ENCODE results near the gene CXCL14. TPM values are rescaled to one million over a fixed set of nuclear protein-coding genes. Genes with fewer than 3 reads are reported as not detected.

CXCL14 gene
- total RNA-seq, 1 experiment from 2014 or later, result not detected

DNA sequence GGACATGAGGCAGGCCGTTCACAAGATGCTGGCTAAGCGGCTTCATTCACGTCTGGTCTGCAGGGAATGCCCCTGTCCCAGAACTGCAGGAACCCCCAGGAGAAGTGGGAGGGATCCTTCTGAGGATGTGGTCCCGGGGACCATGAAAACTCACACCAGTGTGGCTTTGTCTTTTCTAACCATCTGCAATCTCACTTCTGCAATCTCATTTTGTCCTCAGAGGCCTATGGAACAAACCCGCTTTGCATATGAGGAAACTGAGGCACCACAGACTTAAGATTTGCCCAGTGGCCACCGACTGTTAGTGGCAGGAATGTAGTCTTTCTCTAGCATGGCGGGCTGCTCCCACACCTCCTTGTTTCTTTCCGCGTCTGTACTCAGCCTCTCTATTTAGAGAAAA, 6.9 kb downstream of the CXCL14 start:
- no peaks in the 10 kb centered on the region for H3K36me3 ChIP-seq (ENCODE audit: insufficient read depth, low read length, poor library complexity, severe bottlenecking)
- intact Hi-C loops (cut with micrococcal nuclease; ENCODE audit: unreplicated experiment), result no loop called here
- H3K27me3 ChIP-seq (replicated peaks; ENCODE audit: insufficient read depth, low read depth, low read length, poor library complexity), result peaks cover 4% of the 10 kb centered on the region
- no peaks in the 10 kb centered on the region for H3K4me1 ChIP-seq (ENCODE audit: insufficient read depth, low read length, poor library complexity, severe bottlenecking)
- ChIA-PET CTCF (no interaction called here), POLR2A (ENCODE audit: low non-redundant PET) (no interaction called here)
- TF ChIP-seq, protein P1, sequence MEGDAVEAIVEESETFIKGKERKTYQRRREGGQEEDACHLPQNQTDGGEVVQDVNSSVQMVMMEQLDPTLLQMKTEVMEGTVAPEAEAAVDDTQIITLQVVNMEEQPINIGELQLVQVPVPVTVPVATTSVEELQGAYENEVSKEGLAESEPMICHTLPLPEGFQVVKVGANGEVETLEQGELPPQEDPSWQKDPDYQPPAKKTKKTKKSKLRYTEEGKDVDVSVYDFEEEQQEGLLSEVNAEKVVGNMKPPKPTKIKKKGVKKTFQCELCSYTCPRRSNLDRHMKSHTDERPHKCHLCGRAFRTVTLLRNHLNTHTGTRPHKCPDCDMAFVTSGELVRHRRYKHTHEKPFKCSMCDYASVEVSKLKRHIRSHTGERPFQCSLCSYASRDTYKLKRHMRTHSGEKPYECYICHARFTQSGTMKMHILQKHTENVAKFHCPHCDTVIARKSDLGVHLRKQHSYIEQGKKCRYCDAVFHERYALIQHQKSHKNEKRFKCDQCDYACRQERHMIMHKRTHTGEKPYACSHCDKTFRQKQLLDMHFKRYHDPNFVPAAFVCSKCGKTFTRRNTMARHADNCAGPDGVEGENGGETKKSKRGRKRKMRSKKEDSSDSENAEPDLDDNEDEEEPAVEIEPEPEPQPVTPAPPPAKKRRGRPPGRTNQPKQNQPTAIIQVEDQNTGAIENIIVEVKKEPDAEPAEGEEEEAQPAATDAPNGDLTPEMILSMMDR (conservative IDR thresholded peaks at IDR 0.05; ENCODE audit: low read depth, low read length), result no peak
- TF ChIP-seq EZH2 (IDR thresholded peaks at IDR 0.05; ENCODE audit: borderline replicate concordance, low read depth, low read length, poor library complexity, severe bottlenecking), result no peak
- H3K27ac ChIP-seq (ENCODE audit: low read depth, low read length, poor library complexity, severe bottlenecking), result no peak overlapping the region
- H3K9me3 ChIP-seq (ENCODE audit: low read depth, low read length, poor library complexity, severe bottlenecking), result no peaks in the 10 kb centered on the region
- no TSS peak for BruUV-seq (replicated peaks)
- H3K4me3 ChIP-seq (ENCODE audit: low read depth, low read length, poor library complexity, severe bottlenecking), result no peak overlapping the region
- DNase-seq (ENCODE audit: low spot score), result no peak

DNA sequence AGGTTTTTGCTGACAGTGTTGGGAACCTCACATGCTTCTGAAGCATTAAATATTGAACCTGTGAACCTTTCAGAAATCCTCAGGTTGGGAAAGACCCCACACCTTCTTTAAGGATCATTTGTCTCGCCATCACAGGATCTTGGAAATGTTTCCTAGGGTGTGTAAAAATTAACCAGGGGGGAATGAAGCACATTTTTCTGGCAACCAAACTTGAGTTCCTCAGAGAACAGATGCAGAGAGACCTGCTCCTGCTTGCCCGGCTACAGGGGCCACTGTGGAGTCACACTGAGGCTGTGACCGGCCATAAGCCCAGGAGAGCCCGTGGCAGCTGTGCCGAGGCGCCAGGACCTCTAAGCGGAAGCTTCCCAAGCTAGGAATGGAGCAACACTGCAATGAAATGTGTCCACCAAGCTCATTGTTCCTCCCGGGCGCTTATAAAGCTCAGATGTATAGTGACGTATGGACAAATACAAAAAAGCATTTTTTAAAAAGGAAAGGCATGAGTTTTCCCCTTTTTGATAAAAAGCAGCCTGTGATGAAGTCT, 7.7 kb downstream of the CXCL14 start:
- POLR2A ChIA-PET (ENCODE audit: low non-redundant PET), result no interaction called here
- intact Hi-C loops (cut with micrococcal nuclease; ENCODE audit: unreplicated experiment), result no loop called here
- Histone ChIP-seq H3K27me3 (replicated peaks; ENCODE audit: insufficient read depth, low read depth, low read length, poor library complexity) (peaks cover 4% of the 10 kb centered on the region), H3K4me3 (ENCODE audit: low read depth, low read length, poor library complexity, severe bottlenecking) (no peak overlapping the region), H3K9me3 (ENCODE audit: low read depth, low read length, poor library complexity, severe bottlenecking) (no peaks in the 10 kb centered on the region), H3K27ac (ENCODE audit: low read depth, low read length, poor library complexity, severe bottlenecking) (no peak overlapping the region), H3K36me3 (ENCODE audit: insufficient read depth, low read length, poor library complexity, severe bottlenecking) (no peaks in the 10 kb centered on the region), H3K4me1 (ENCODE audit: insufficient read depth, low read length, poor library complexity, severe bottlenecking) (no peaks in the 10 kb centered on the region)
- no TSS peak for BruUV-seq (replicated peaks)
- TF ChIP-seq, protein P1 (conservative IDR thresholded peaks at IDR 0.05; ENCODE audit: low read depth, low read length), result no peak
- TF ChIP-seq EZH2 (IDR thresholded peaks at IDR 0.05; ENCODE audit: borderline replicate concordance, low read depth, low read length, poor library complexity, severe bottlenecking), result no peak
- CTCF ChIA-PET, result interaction anchor here (0.5 kb wide), 1 partner anchor 877 kb away, joined by 9 read pairs; no protein-coding TSS in a partner anchor
- no peak for DNase-seq (ENCODE audit: low spot score)

DNA sequence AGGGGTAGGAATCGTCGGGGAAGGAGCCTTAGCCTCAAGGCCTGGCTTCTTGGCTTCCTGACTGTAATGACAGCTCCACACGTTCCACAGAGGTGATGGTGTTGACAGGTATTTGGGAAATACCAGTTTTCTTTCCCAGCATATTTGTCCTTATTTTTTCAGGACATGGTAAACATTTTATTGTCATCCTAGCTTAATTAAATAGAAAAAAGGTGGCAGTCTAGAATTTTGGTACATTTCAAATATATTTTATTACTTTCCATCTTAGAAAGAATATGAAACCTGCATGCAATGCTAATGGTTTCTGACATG, 8.4 kb downstream of the CXCL14 start:
- no peak overlapping the region for H3K27ac ChIP-seq (ENCODE audit: low read depth, low read length, poor library complexity, severe bottlenecking)
- no peak overlapping the region for H3K4me3 ChIP-seq (ENCODE audit: low read depth, low read length, poor library complexity, severe bottlenecking)
- H3K27me3 ChIP-seq (replicated peaks; ENCODE audit: insufficient read depth, low read depth, low read length, poor library complexity), result peaks cover 4% of the 10 kb centered on the region
- intact Hi-C loops (cut with micrococcal nuclease; ENCODE audit: unreplicated experiment), result no loop called here
- CTCF ChIA-PET, result interaction anchor here (1.0 to 1.1 kb wide), 2 partner anchors 9 to 159 kb away, joined by 3 read pairs; no protein-coding TSS in a partner anchor
- BruUV-seq (replicated peaks), result no TSS peak
- H3K9me3 ChIP-seq (ENCODE audit: low read depth, low read length, poor library complexity, severe bottlenecking), result no peaks in the 10 kb centered on the region
- POLR2A ChIA-PET (ENCODE audit: low non-redundant PET), result no interaction called here
- TF ChIP-seq, protein P1 (conservative IDR thresholded peaks at IDR 0.05; ENCODE audit: low read depth, low read length), result 0 out of 2 replicates have a peak, but pooled peaks have one; percentile 17
- TF ChIP-seq EZH2 (IDR thresholded peaks at IDR 0.05; ENCODE audit: borderline replicate concordance, low read depth, low read length, poor library complexity, severe bottlenecking), result no peak
- no peak for DNase-seq (ENCODE audit: low spot score)
- no peaks in the 10 kb centered on the region for H3K36me3 ChIP-seq (ENCODE audit: insufficient read depth, low read length, poor library complexity, severe bottlenecking)
- peaks cover 4% of the 10 kb centered on the region for H3K4me1 ChIP-seq (ENCODE audit: insufficient read depth, low read length, poor library complexity, severe bottlenecking)
